HCT116 (cell line): ENCODE results near the gene COL5A3. TPM values are rescaled to one million over a fixed set of nuclear protein-coding genes. Genes with fewer than 3 reads are reported as not detected.

ENCODE experiments used
- ATAC-seq: fragments of 200-7000 bp; cut with Tn5 transposase; 2 replicates; pipeline ENCODE4 v1.9.1; 2020; ENCODE audit warnings: mild to moderate bottlenecking, moderate library complexity
- BruUV-seq: library from RNA; stranded (reverse); fragments of 400-500 nt; replicated peaks from 2 replicates; lab custom pipeline; 2021; lab: Mats Ljungman, UMichigan
- CTCF ChIA-PET: fragments of 300-600 bp; sonication (Branson Sonifier 250); formaldehyde crosslinking; loops from one replicate; lab custom pipeline; 2021; ENCODE audit warnings: antibody characterized with exemption; lab: Charles Lee
- POLR2A ChIA-PET: fragments of 300-600, 350-600 bp; sonication (Branson Sonifier 250); formaldehyde crosslinking; loops from one replicate; lab custom pipeline; 2021; ENCODE audit warnings: antibody characterized with exemption; lab: Charles Lee
- RAD21 ChIA-PET, 2 experiments: fragments of 300-600 bp; sonication (Branson Sonifier 250); formaldehyde crosslinking; loops; one replicate each; lab custom pipeline; 2023; ENCODE audit warnings: low total read pairs in 2 of 2; ENCODE audit not compliant: uncharacterized antibody in 2 of 2, unreplicated experiment in 2 of 2, low non-redundant PET in 1 of 2; lab: Charles Lee
- DNase-seq: peaks from one replicate; pipeline ENCODE4 v3.0.0-alpha.2; 2010; ENCODE audit warnings: low read depth, low spot score
- H2AFZ ChIP-seq: fragments of 200-600 bp; shearing (Covaris generic), sonication (generic); 2 replicates; pipeline ENCODE4 v1.6.1; 2017; ENCODE audit warnings: low read depth, mixed run types, mixed read lengths, antibody characterized with exemption, low read length; ENCODE audit not compliant: poor library complexity, severe bottlenecking
- H3K27ac ChIP-seq: 2 replicates; pipeline ENCODE4 v1.5.1; 2012; ENCODE audit warnings: low read depth, low read length
- H3K27me3 ChIP-seq: fragments of 200-600 bp; sonication (generic); 2 replicates; pipeline ENCODE4 v1.6.1; 2016; ENCODE audit warnings: mixed run types, low read length, mixed read lengths; ENCODE audit not compliant: insufficient read depth
- H3K36me3 ChIP-seq, 2 experiments: fragments of 200-500 bp in 1 of 2; fragments of 200-600 bp in 1 of 2; sonication (Bioruptor generic) in 1 of 2; sonication (generic) in 1 of 2; 2 replicates each; pipeline versions ENCODE4 v1.5.1 to v1.6.1; 2014 to 2016; ENCODE audit warnings: low read length in 2 of 2, inconsistent platforms in 1 of 2, mixed read lengths in 1 of 2, mixed run types in 1 of 2; ENCODE audit not compliant: insufficient read depth in 2 of 2, control insufficient read depth in 1 of 2
- H3K4me1 ChIP-seq, 2 experiments: fragments of 200-600 bp in 1 of 2; sonication (generic) in 1 of 2; 2 replicates each; pipeline versions ENCODE4 v1.5.1 to v1.6.1; 2012 to 2017; ENCODE audit warnings: low read length in 2 of 2, inconsistent platforms in 1 of 2, mild to moderate bottlenecking in 1 of 2, mixed read lengths in 1 of 2, mixed run types in 1 of 2, moderate library complexity in 1 of 2; ENCODE audit not compliant: insufficient read depth in 2 of 2, control insufficient read depth in 1 of 2
- H3K4me2 ChIP-seq: fragments of 200-600 bp; sonication (generic); 2 replicates; pipeline ENCODE4 v1.6.1; 2017; ENCODE audit warnings: mixed run types, low read length, mixed read lengths
- H3K4me3 ChIP-seq, 2 experiments: fragments of 200-600 bp in 1 of 2; sonication (generic) in 1 of 2; replicated peaks in 1 of 2; 2 replicates each; pipeline ENCODE4 v1.5.1; 2011 to 2016; ENCODE audit warnings: low read length in 2 of 2, control low read depth in 1 of 2, low read depth in 1 of 2, mild to moderate bottlenecking in 1 of 2, mixed read lengths in 1 of 2, mixed run types in 1 of 2
- H3K79me2 ChIP-seq: fragments of 200-600 bp; sonication (generic); 2 replicates; pipeline ENCODE4 v1.6.1; 2017; ENCODE audit warnings: mild to moderate bottlenecking, mixed run types, low read length, moderate library complexity, mixed read lengths; ENCODE audit not compliant: insufficient read depth
- H3K9ac ChIP-seq: fragments of 200-600 bp; sonication (generic); 2 replicates; pipeline ENCODE4 v1.6.1; 2016; ENCODE audit warnings: low read length, mixed read lengths
- H3K9me2 ChIP-seq: fragments of 200-600 bp; sonication (generic), shearing (Covaris generic); 2 replicates; pipeline ENCODE4 v1.6.1; 2017; ENCODE audit warnings: mixed run types, mild to moderate bottlenecking, moderate library complexity; ENCODE audit not compliant: insufficient read depth
- H3K9me3 ChIP-seq, 2 experiments: fragments of 200-500 bp in 1 of 2; fragments of 200-600 bp in 1 of 2; sonication (Bioruptor generic) in 1 of 2; sonication (generic) in 1 of 2; 2 replicates each; pipeline ENCODE4 v1.6.1; 2014 to 2017; ENCODE audit warnings: low read length in 2 of 2, mixed read lengths in 2 of 2, inconsistent platforms in 1 of 2, low read depth in 1 of 2, mild to moderate bottlenecking in 1 of 2, mixed run types in 1 of 2, moderate library complexity in 1 of 2; ENCODE audit not compliant: control insufficient read depth in 1 of 2, insufficient read depth in 1 of 2
- H4K20me1 ChIP-seq: fragments of 200-600 bp; sonication (generic), shearing (Covaris generic); 2 replicates; pipeline ENCODE4 v1.6.1; 2017; ENCODE audit warnings: mixed run types, mild to moderate bottlenecking, moderate library complexity; ENCODE audit not compliant: insufficient read depth
- CBX3 ChIP-seq: IDR thresholded peaks from 2 replicates; pipeline ENCODE4 v1.6.1; 2012; ENCODE audit warnings: low read depth
- CEBPB ChIP-seq: IDR thresholded peaks from 2 replicates; pipeline ENCODE4 v1.6.1; 2012; ENCODE audit warnings: low read depth
- EGR1 ChIP-seq: IDR thresholded peaks from 2 replicates; pipeline ENCODE4 v1.6.1; 2012; ENCODE audit warnings: low read depth
- ELF1 ChIP-seq: IDR thresholded peaks from 2 replicates; pipeline ENCODE4 v1.6.1; 2012; ENCODE audit warnings: low read depth, borderline replicate concordance
- EZH2 ChIP-seq: fragments of 200-600 bp; sonication (generic); IDR thresholded peaks from 2 replicates; pipeline ENCODE4 v1.6.1; 2017; ENCODE audit warnings: antibody characterized with exemption, mixed run types
- EZH2phosphoT487 ChIP-seq: fragments of 200-600 bp; IDR thresholded peaks from 2 replicates; pipeline ENCODE4 v1.6.1; 2018; ENCODE audit warnings: antibody characterized with exemption, borderline replicate concordance
- FOSL1 ChIP-seq: IDR thresholded peaks from 2 replicates; pipeline ENCODE4 v1.6.1; 2012; ENCODE audit warnings: low read depth
- MAX ChIP-seq: IDR thresholded peaks from 2 replicates; pipeline ENCODE4 v1.6.1; 2012
- POLR2A ChIP-seq: IDR thresholded peaks from 2 replicates; pipeline ENCODE4 v1.7.0; 2011; ENCODE audit warnings: borderline replicate concordance; ENCODE audit not compliant: insufficient read depth, insufficient read length; ENCODE audit errors: extremely low read depth
- POLR2AphosphoS5 ChIP-seq: IDR thresholded peaks from 2 replicates; pipeline ENCODE4 v1.6.1; 2011; ENCODE audit warnings: mild to moderate bottlenecking, low read depth, low read length, moderate library complexity
- RAD21 ChIP-seq: IDR thresholded peaks from 2 replicates; pipeline ENCODE4 v1.6.1; 2012; ENCODE audit warnings: low read depth, mild to moderate bottlenecking
- REST ChIP-seq: IDR thresholded peaks from 2 replicates; pipeline ENCODE4 v1.6.1; 2012; ENCODE audit warnings: low read depth
- SIN3A ChIP-seq: IDR thresholded peaks from 2 replicates; pipeline ENCODE4 v1.6.1; 2012; ENCODE audit warnings: low read depth
- TCF7L2 ChIP-seq: IDR thresholded peaks from 2 replicates; pipeline ENCODE4 v1.7.0; 2011; ENCODE audit warnings: borderline replicate concordance, inconsistent platforms; ENCODE audit not compliant: insufficient read depth, insufficient read length; ENCODE audit errors: extremely low read depth
- ZFX ChIP-seq: fragments of 450-650 bp; IDR thresholded peaks from 2 replicates; pipeline ENCODE4 v1.6.1; 2017
- ZNF274 ChIP-seq: fragments of 200-500 bp; sonication (Bioruptor generic); IDR thresholded peaks from 2 replicates; pipeline ENCODE4 v1.6.1; 2014; ENCODE audit warnings: mild to moderate bottlenecking, low read depth, low read length, inconsistent platforms
- intact Hi-C: fragments of 100-400 bp; cut with micrococcal nuclease; formaldehyde crosslinking; loops from 2 replicates; pipeline ENCODE4 v1.10.0; 2022
- total RNA-seq: library from RNA; stranded (reverse); gene quantifications from one replicate; pipeline ENCODE4 v1.2.1, GENCODE V29; 2021; ENCODE audit not compliant: unreplicated experiment
- TF ChIP-seq, protein P1 (sequence below), 3 experiments: fragments of 200-600 bp in 1 of 3; sonication (generic) in 1 of 3; IDR thresholded peaks in 2 of 3; conservative IDR thresholded peaks in 1 of 3; 2 replicates each; pipeline ENCODE4 v1.5.1; 2012 to 2017; ENCODE audit warnings: low read depth in 2 of 3, low read length in 2 of 3, antibody characterized with exemption in 1 of 3, borderline replicate concordance in 1 of 3, control low read depth in 1 of 3, mild to moderate bottlenecking in 1 of 3, mixed read lengths in 1 of 3, mixed run types in 1 of 3, moderate library complexity in 1 of 3; ENCODE audit not compliant: insufficient read depth in 1 of 3

COL5A3 gene
- total RNA-seq, 1 experiment from 2014 or later = 0.15 TPM

DNA sequence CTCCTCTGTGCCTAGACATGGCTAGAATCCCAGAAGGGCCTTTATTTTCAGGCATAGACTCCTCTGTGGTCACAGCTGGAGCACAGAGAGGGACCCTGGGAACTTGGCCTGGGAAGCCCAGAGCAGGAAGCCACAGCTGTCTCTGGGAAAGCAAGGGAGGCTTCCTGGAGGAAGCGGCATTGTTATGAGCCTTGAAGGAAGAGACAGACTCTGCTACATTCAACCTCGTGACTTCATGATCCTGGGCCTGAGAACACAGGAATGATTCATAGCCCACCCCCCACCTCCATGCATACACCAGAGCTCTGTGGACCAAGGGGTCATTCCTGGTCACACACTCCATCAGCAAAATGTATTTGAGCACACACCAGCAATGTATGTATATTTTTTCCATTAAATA is 11.6 kb upstream of the COL5A3 start (continued):
- no peak for TF ChIP-seq EZH2phosphoT487

GRCh38 chr19:10021446-10021845 is 11.1 kb upstream of the COL5A3 start:
- ChIA-PET POLR2A (no interaction called here), RAD21 (no interaction called here), CTCF (interaction anchor here (1.2 kb wide), 1 partner anchor 21 kb away, joined by 5 read pairs; no protein-coding TSS in a partner anchor)
- H3K27me3 ChIP-seq = no peaks in the 10 kb centered on the region
- H3K36me3 ChIP-seq = no peaks in the 10 kb centered on the region
- ATAC-seq (no peak), DNase-seq (no peak)
- H3K27ac ChIP-seq = no peak overlapping the region
- H3K79me2 ChIP-seq = no peaks in the 10 kb centered on the region
- no peak overlapping the region for H2AFZ ChIP-seq
- intact Hi-C loops = no loop called here
- TF ChIP-seq EZH2 (no peak), POLR2AphosphoS5 (no peak), CBX3 (no peak), EZH2phosphoT487 (no peak), SIN3A (no peak), ZNF274 (no peak), REST (no peak), MAX (no peak), EGR1 (no peak), ZFX (no peak), CEBPB (no peak), FOSL1 (no peak), POLR2A (no peak), TCF7L2 (no peak), ELF1 (no peak), RAD21 (no peak)
- TF ChIP-seq, protein P1, sequence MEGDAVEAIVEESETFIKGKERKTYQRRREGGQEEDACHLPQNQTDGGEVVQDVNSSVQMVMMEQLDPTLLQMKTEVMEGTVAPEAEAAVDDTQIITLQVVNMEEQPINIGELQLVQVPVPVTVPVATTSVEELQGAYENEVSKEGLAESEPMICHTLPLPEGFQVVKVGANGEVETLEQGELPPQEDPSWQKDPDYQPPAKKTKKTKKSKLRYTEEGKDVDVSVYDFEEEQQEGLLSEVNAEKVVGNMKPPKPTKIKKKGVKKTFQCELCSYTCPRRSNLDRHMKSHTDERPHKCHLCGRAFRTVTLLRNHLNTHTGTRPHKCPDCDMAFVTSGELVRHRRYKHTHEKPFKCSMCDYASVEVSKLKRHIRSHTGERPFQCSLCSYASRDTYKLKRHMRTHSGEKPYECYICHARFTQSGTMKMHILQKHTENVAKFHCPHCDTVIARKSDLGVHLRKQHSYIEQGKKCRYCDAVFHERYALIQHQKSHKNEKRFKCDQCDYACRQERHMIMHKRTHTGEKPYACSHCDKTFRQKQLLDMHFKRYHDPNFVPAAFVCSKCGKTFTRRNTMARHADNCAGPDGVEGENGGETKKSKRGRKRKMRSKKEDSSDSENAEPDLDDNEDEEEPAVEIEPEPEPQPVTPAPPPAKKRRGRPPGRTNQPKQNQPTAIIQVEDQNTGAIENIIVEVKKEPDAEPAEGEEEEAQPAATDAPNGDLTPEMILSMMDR (IDR thresholded peaks at IDR 0.05 in 2 of 3, conservative IDR thresholded peaks at IDR 0.05 in 1 of 3; ENCODE audit: borderline replicate concordance in 1 of 3, insufficient read depth in 1 of 3, low read depth in 2 of 3, low read length in 2 of 3) = no peak
- no TSS peak for BruUV-seq
- no peaks in the 10 kb centered on the region for H3K9me2 ChIP-seq
- no peak overlapping the region for H3K9ac ChIP-seq
- H4K20me1 ChIP-seq = no peaks in the 10 kb centered on the region
- no peak overlapping the region for H3K4me2 ChIP-seq
- H3K4me3 ChIP-seq = no peak overlapping the region
- peaks cover 2 to 12% of the 10 kb centered on the region in 2 experiments; a peak in 3 of 4 replicates for H3K4me1 ChIP-seq
- H3K9me3 ChIP-seq = no peaks in the 10 kb centered on the region
